CD14-positive monocyte (primary cell): Measurements from ENCODE around the gene ANO2. TPM values are rescaled to one million over a fixed set of nuclear protein-coding genes. Genes with fewer than 3 reads are reported as not detected.

ENCODE experiments used
- DNase-seq, 3 donors: peaks; one replicate each; pipeline ENCODE4 v3.0.0-alpha.2; 2011 to 2022
- H2AFZ ChIP-seq: 2 replicates; pipeline ENCODE4 v1.6.0; 2012; ENCODE audit warnings: mild to moderate bottlenecking, low read depth, low read length, inconsistent platforms; ENCODE audit not compliant: insufficient read depth, poor library complexity, severe bottlenecking
- H3K27ac ChIP-seq, 2 donors: 1 replicate in 1 of 2; 2 replicates in 1 of 2; pipeline ENCODE4 v1.5.1; 2012 to 2013; ENCODE audit warnings: low read length in 2 of 2, control low read depth in 1 of 2, inconsistent platforms in 1 of 2, low read depth in 1 of 2, mild to moderate bottlenecking in 1 of 2
- H3K27me3 ChIP-seq, 2 donors: one replicate each; pipeline versions ENCODE4 v1.6.0 to v1.6.1; 2011 to 2013; ENCODE audit warnings: low read length in 2 of 2; ENCODE audit not compliant: control insufficient read depth in 2 of 2, insufficient read depth in 2 of 2
- H3K36me3 ChIP-seq, 2 donors: replicated peaks in 1 of 2; 1 replicate in 1 of 2; 2 replicates in 1 of 2; pipeline versions ENCODE4 v1.5.1 to v1.6.1; 2012 to 2013; ENCODE audit warnings: low read length in 2 of 2, control low read depth in 1 of 2, inconsistent platforms in 1 of 2, mild to moderate bottlenecking in 1 of 2; ENCODE audit not compliant: insufficient read depth in 2 of 2, control insufficient read depth in 1 of 2
- H3K4me1 ChIP-seq, 2 donors: 1 replicate in 1 of 2; 2 replicates in 1 of 2; pipeline versions ENCODE4 v1.5.1 to v1.6.1; 2012 to 2013; ENCODE audit warnings: low read length in 2 of 2, control low read depth in 1 of 2, inconsistent platforms in 1 of 2, mild to moderate bottlenecking in 1 of 2, moderate library complexity in 1 of 2; ENCODE audit not compliant: insufficient read depth in 2 of 2, control insufficient read depth in 1 of 2
- H3K4me2 ChIP-seq: replicated peaks from 2 replicates; pipeline ENCODE3; 2012; ENCODE audit warnings: low read length, moderate library complexity, mild to moderate bottlenecking; ENCODE audit not compliant: poor library complexity, severe bottlenecking; ENCODE audit errors: extremely low read depth
- H3K4me3 ChIP-seq, 3 experiments: fragments of 200-600 bp in 1 of 3; sonication (generic) in 1 of 3; replicated peaks in 1 of 3; 1 replicate in 2 of 3; 2 replicates in 1 of 3; pipeline ENCODE4 v1.5.1; 2011 to 2013; ENCODE audit warnings: low read length in 3 of 3, mild to moderate bottlenecking in 3 of 3, control low read depth in 2 of 3, low read depth in 2 of 3, inconsistent platforms in 1 of 3, moderate library complexity in 1 of 3
- H3K79me2 ChIP-seq: 2 replicates; pipeline ENCODE4 v1.6.0; 2012; ENCODE audit warnings: mild to moderate bottlenecking, control low read depth, inconsistent platforms, low read length, moderate library complexity; ENCODE audit not compliant: insufficient read depth
- H3K9ac ChIP-seq: 2 replicates; pipeline ENCODE4 v1.6.0; 2017; ENCODE audit warnings: low read length, mild to moderate bottlenecking; ENCODE audit not compliant: insufficient read depth, poor library complexity, severe bottlenecking
- H3K9me3 ChIP-seq, 2 donors: replicated peaks in 1 of 2; 1 replicate in 1 of 2; 2 replicates in 1 of 2; pipeline versions ENCODE4 v1.5.1 to v1.6.1; 2012 to 2013; ENCODE audit warnings: low read length in 2 of 2, control low read depth in 1 of 2; ENCODE audit not compliant: control insufficient read depth in 1 of 2, insufficient read depth in 1 of 2
- H4K20me1 ChIP-seq: 2 replicates; pipeline ENCODE4 v1.6.0; 2012; ENCODE audit warnings: mild to moderate bottlenecking, low read length, control low read depth, moderate library complexity; ENCODE audit not compliant: insufficient read depth
- H3K27ac Mint-ChIP-seq, 7 donors: one replicate each; pipeline ENCODE4 v1.8.0; 2020; ENCODE audit warnings: mild to moderate bottlenecking in 7 of 7, mixed read lengths in 7 of 7, moderate library complexity in 6 of 7, inconsistent platforms in 2 of 7
- H3K27me3 Mint-ChIP-seq, 3 donors: one replicate each; pipeline ENCODE4 v1.8.0; 2021 to 2022; ENCODE audit warnings: low read depth in 3 of 3, mild to moderate bottlenecking in 3 of 3, mixed read lengths in 3 of 3, moderate library complexity in 3 of 3, inconsistent platforms in 1 of 3
- H3K36me3 Mint-ChIP-seq, 2 donors: one replicate each; pipeline ENCODE4 v1.8.0; 2020; ENCODE audit warnings: mixed read lengths in 2 of 2, inconsistent platforms in 1 of 2, mild to moderate bottlenecking in 1 of 2
- H3K4me1 Mint-ChIP-seq: one replicate; pipeline ENCODE4 v1.8.0; 2020; ENCODE audit warnings: mild to moderate bottlenecking, mixed read lengths
- H3K4me3 Mint-ChIP-seq, 2 donors: one replicate each; pipeline ENCODE4 v1.8.0; 2020; ENCODE audit warnings: mild to moderate bottlenecking in 2 of 2, mixed read lengths in 2 of 2, moderate library complexity in 1 of 2
- H3K9me3 Mint-ChIP-seq, 7 donors: one replicate each; pipeline ENCODE4 v1.8.0; 2020 to 2022; ENCODE audit warnings: mixed read lengths in 7 of 7, mild to moderate bottlenecking in 6 of 7, moderate library complexity in 6 of 7, inconsistent platforms in 2 of 7
- WGBS: methylation state at CpG from one replicate; pipeline ENCODE4 v1.1.5; 2013; ENCODE audit warnings: missing lambda C conversion rate; ENCODE audit not compliant: insufficient coverage; 5-methylcytosine and 5-hydroxymethylcytosine counted together
- intact Hi-C, 2 donors: fragments of 100-400 bp; cut with micrococcal nuclease; formaldehyde crosslinking; loops; one replicate each; pipeline versions ENCODE4 v1.15.0 to v1.15.1; 2023
- polyA plus RNA-seq, 3 donors: library from polyadenylated mRNA; depleted of rRNA in 1 of 3; unstranded in 2 of 3; stranded (reverse) in 1 of 3; fragments of 300-500 nt in 2 of 3; fragments of >200 nt in 1 of 3; fragmentation: Illumina TruSeq in 2 of 3; gene quantifications; 1 replicate in 2 of 3; 2 replicates in 1 of 3; pipeline ENCODE4 v1.2.3, GENCODE V29; 2012 to 2021
- TF ChIP-seq, protein P1 (sequence below): fragments of 200-600 bp; IDR thresholded peaks from one replicate; pipeline ENCODE4 v1.8.0; 2022; ENCODE audit warnings: antibody characterized with exemption, mild to moderate bottlenecking

ANO2 gene
- polyA plus RNA-seq, 3 donors: not detected

DNA sequence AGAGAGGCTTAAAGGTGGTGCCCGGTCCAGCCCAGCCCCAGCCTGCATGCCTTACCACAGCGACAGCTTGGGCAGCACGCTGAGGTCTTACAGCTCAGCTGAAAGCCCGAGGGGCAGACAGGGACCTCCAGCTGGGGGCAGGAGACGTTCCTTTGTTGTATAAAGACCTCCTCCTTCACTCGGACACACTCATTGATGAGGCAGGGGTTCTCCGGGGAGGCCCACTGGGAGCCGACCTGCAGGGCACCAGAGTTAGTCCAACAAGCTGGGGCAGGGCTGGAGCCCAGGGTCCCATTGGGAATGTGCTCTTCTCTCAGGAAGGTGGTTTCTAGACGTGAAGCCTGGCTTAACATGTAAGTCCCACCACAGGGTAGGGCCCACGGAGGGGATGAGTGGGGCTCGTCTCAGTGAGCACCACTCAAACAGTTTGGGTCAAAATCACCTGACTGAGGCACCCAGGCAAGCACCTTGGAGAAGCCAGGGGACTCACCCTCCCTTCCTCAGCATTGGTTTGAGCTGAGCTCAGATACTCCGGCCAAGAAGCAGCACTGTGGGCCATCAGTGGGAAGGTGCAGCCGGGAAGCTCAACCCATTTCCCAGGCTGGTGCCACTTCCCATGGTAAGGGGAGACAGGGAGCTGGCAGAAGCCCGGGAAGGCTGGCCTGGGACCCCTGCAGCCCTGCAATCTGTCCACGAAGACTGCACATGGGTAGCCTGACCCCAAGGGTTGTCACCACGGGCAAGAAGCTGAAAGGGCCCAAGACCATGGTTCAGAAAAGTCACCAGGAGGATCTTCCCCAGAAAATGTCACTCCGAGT, 24.3 kb upstream of the ANO2 start:
- Mint-ChIP-seq H3K27ac (peak overlapping the region in 1 of 7 donors; percentile 59), H3K9me3 (peaks cover 0 to 2% (median 0%) of the 10 kb centered on the region in 7 donors), H3K4me1 (peaks cover 1% of the 10 kb centered on the region), H3K4me3 (no peak overlapping the region), H3K27me3 (peaks cover 2 to 15% (median 2%) of the 10 kb centered on the region in 3 donors), H3K36me3 (no peaks in the 10 kb centered on the region)
- TF ChIP-seq, protein P1, sequence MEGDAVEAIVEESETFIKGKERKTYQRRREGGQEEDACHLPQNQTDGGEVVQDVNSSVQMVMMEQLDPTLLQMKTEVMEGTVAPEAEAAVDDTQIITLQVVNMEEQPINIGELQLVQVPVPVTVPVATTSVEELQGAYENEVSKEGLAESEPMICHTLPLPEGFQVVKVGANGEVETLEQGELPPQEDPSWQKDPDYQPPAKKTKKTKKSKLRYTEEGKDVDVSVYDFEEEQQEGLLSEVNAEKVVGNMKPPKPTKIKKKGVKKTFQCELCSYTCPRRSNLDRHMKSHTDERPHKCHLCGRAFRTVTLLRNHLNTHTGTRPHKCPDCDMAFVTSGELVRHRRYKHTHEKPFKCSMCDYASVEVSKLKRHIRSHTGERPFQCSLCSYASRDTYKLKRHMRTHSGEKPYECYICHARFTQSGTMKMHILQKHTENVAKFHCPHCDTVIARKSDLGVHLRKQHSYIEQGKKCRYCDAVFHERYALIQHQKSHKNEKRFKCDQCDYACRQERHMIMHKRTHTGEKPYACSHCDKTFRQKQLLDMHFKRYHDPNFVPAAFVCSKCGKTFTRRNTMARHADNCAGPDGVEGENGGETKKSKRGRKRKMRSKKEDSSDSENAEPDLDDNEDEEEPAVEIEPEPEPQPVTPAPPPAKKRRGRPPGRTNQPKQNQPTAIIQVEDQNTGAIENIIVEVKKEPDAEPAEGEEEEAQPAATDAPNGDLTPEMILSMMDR: no peak
- no peaks in the 10 kb centered on the region for H3K36me3 ChIP-seq
- 97% methylated on average over 14 of the region's 17 CpGs for WGBS
- H3K4me1 ChIP-seq: no peaks in the 10 kb centered on the region
- no peak overlapping the region for H2AFZ ChIP-seq
- DNase-seq: no peak
- H3K79me2 ChIP-seq: no peaks in the 10 kb centered on the region
- no peak overlapping the region for H3K27ac ChIP-seq
- H4K20me1 ChIP-seq: no peaks in the 10 kb centered on the region
- no peak overlapping the region for H3K4me2 ChIP-seq
- intact Hi-C loops: no loop called here
- no peak overlapping the region for H3K9ac ChIP-seq
- H3K9me3 ChIP-seq: no peaks in the 10 kb centered on the region
- H3K4me3 ChIP-seq: no peak overlapping the region
- H3K27me3 ChIP-seq: no peaks in the 10 kb centered on the region

DNA sequence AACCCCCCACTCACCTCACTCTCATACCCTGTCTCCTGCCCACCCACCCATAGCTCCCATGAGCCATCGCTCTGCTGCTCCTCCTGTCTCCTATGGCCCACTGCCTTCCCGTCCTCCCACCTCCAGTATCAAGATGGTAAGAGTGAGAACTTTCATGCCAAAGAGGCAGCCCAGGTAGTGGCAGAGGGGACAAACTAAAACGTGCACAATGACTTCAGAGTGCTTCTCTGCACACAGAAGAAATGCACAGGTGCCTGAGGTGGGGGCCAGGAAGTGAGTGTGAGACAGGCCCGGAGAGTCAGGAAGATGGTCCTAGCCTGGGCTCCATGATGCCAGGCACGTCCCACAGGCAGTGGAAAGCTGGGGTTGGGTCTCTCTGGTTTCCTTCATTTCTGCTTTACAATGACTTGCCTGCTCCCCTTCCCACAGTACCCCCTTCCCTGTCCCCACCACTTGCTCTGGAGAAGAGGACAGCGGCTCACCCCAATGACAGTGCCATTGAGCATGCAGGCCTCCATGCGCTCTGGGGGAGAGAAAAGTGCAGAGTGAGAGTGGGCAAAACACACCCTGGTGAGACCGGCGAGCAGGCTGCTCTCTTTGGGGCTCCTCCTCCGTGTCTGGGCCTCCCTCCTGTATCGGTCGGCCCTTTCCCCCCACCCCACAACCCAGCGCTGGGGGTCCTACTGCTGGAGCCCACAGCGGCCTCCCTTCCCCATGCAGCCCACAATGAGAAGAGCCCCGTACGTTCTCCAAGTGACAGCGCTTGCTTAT, 22.8 kb upstream of the ANO2 start:
- peaks cover 0 to 2% (median 0%) of the 10 kb centered on the region in 7 donors for H3K9me3 Mint-ChIP-seq
- Histone ChIP-seq H3K9me3 (no peaks in the 10 kb centered on the region), H3K27ac (no peak overlapping the region), H3K36me3 (no peaks in the 10 kb centered on the region), H3K79me2 (no peaks in the 10 kb centered on the region), H3K4me3 (no peak overlapping the region), H3K9ac (no peak overlapping the region), H3K4me2 (no peak overlapping the region), H3K4me1 (no peaks in the 10 kb centered on the region), H4K20me1 (no peaks in the 10 kb centered on the region), H2AFZ (no peak overlapping the region), H3K27me3 (no peaks in the 10 kb centered on the region)
- 95% methylated on average over 11 of the region's 17 CpGs for WGBS
- intact Hi-C loops: no loop called here
- H3K36me3 Mint-ChIP-seq: no peaks in the 10 kb centered on the region
- DNase-seq: no peak
- no peak overlapping the region for H3K4me3 Mint-ChIP-seq
- peaks cover 2 to 18% (median 2%) of the 10 kb centered on the region in 3 donors for H3K27me3 Mint-ChIP-seq
- TF ChIP-seq, protein P1: no peak
- H3K27ac Mint-ChIP-seq: peak overlapping the region in 1 of 7 donors; percentile 45
- peaks cover 1% of the 10 kb centered on the region for H3K4me1 Mint-ChIP-seq
